Neural cell (in vitro differentiated cells): ENCODE data around the gene NT5DC3. TPM values are rescaled to one million over a fixed set of nuclear protein-coding genes. Genes with fewer than 3 reads are reported as not detected.

ENCODE experiments used
- H2AFZ ChIP-seq: fragments of 200-600, 300-800 bp; sonication (generic), shearing (Covaris generic); 2 replicates; pipeline ENCODE4 v1.6.0; 2014; ENCODE audit warnings: low read depth, mild to moderate bottlenecking, antibody characterized with exemption, low read length, moderate library complexity
- H3F3A ChIP-seq: fragments of 200-600 bp; shearing (Covaris generic); 2 replicates; pipeline ENCODE4 v1.6.1; 2016; ENCODE audit warnings: mild to moderate bottlenecking, moderate library complexity, mixed read lengths, antibody characterized with exemption, low read length; ENCODE audit not compliant: insufficient read depth, poor library complexity, severe bottlenecking
- H3K27ac ChIP-seq: fragments of 200-600, 300-800 bp; sonication (generic), shearing (Covaris generic); 2 replicates; pipeline ENCODE4 v1.5.1; 2014; ENCODE audit warnings: mild to moderate bottlenecking, low read length, moderate library complexity
- H3K27me3 ChIP-seq: fragments of 300-800, 200-600 bp; sonication (generic), shearing (Covaris generic); 2 replicates; pipeline ENCODE4 v1.6.0; 2014; ENCODE audit warnings: mild to moderate bottlenecking, low read depth, low read length, moderate library complexity; ENCODE audit not compliant: insufficient read depth
- H3K36me3 ChIP-seq: fragments of 300-800, 200-600 bp; sonication (generic), shearing (Covaris generic); 2 replicates; pipeline ENCODE4 v1.5.1; 2014; ENCODE audit warnings: mild to moderate bottlenecking, antibody characterized with exemption, low read length, moderate library complexity; ENCODE audit not compliant: insufficient read depth
- H3K4me2 ChIP-seq: fragments of 300-800, 200-600 bp; sonication (generic), shearing (Covaris generic); 2 replicates; pipeline ENCODE4 v1.6.0; 2014; ENCODE audit warnings: mild to moderate bottlenecking, low read length
- H3K4me3 ChIP-seq: fragments of 300-800, 200-600 bp; sonication (generic), shearing (Covaris generic); 2 replicates; pipeline ENCODE4 v1.5.1; 2014; ENCODE audit warnings: mild to moderate bottlenecking, low read length, moderate library complexity
- H3K79me2 ChIP-seq: fragments of 200-600 bp; shearing (Covaris generic); replicated peaks from 2 replicates; pipeline ENCODE4 v1.6.0; 2014; ENCODE audit warnings: mild to moderate bottlenecking, low read length, moderate library complexity; ENCODE audit not compliant: insufficient read depth
- H3K9ac ChIP-seq: fragments of 300-800, 200-600 bp; sonication (generic), shearing (Covaris generic); 2 replicates; pipeline ENCODE4 v1.6.1; 2016; ENCODE audit warnings: mild to moderate bottlenecking, low read length, mixed read lengths
- H3K9me2 ChIP-seq: fragments of 200-600 bp; shearing (Covaris generic); 2 replicates; pipeline ENCODE4 v1.6.1; 2016; ENCODE audit warnings: mild to moderate bottlenecking, low read length, mixed read lengths; ENCODE audit not compliant: insufficient read depth
- H3K9me3 ChIP-seq: fragments of 200-600, 300-800 bp; sonication (generic), shearing (Covaris generic); 2 replicates; pipeline ENCODE4 v1.6.1; 2016; ENCODE audit warnings: mild to moderate bottlenecking, mixed run types, low read length, moderate library complexity, mixed read lengths
- H4K20me1 ChIP-seq: fragments of 200-600 bp; shearing (Covaris generic); 2 replicates; pipeline ENCODE4 v1.6.1; 2016; ENCODE audit warnings: mild to moderate bottlenecking, mixed run types; ENCODE audit not compliant: insufficient read depth
- EP300 ChIP-seq: fragments of 450-650 bp; conservative IDR thresholded peaks from 2 replicates; pipeline ENCODE4 v1.6.1; 2014; ENCODE audit warnings: antibody characterized with exemption, mild to moderate bottlenecking, moderate library complexity; ENCODE audit not compliant: poor library complexity, severe bottlenecking
- EZH2 ChIP-seq: fragments of 200-600, 300-800 bp; shearing (Covaris generic), sonication (generic); IDR thresholded peaks from 2 replicates; pipeline ENCODE4 v1.6.1; 2014; ENCODE audit warnings: antibody characterized with exemption, low read length, borderline replicate concordance, mild to moderate bottlenecking; ENCODE audit not compliant: insufficient read depth, poor library complexity, severe bottlenecking
- MXI1 ChIP-seq: fragments of 450-650 bp; conservative IDR thresholded peaks from 2 replicates; pipeline ENCODE4 v1.6.1; 2014; ENCODE audit warnings: antibody characterized with exemption, mild to moderate bottlenecking; ENCODE audit not compliant: poor library complexity, severe bottlenecking
- POLR2AphosphoS5 ChIP-seq: IDR thresholded peaks from 2 replicates; pipeline ENCODE4 v1.6.1; 2012
- RAD21 ChIP-seq: fragments of 450-650 bp; conservative IDR thresholded peaks from 2 replicates; pipeline ENCODE4 v1.6.1; 2014; ENCODE audit warnings: antibody characterized with exemption, mild to moderate bottlenecking, moderate library complexity
- SMC3 ChIP-seq: fragments of 450-650 bp; conservative IDR thresholded peaks from 2 replicates; pipeline ENCODE4 v1.6.1; 2014; ENCODE audit warnings: antibody characterized with exemption, mild to moderate bottlenecking, moderate library complexity; ENCODE audit not compliant: poor library complexity
- TAF1 ChIP-seq: IDR thresholded peaks from 2 replicates; pipeline ENCODE4 v1.6.1; 2012; ENCODE audit warnings: low read depth
- polyA plus RNA-seq: library from polyadenylated mRNA; depleted of rRNA; stranded (reverse); fragments of >200 nt; gene quantifications from 2 replicates; pipeline ENCODE4 v1.2.3, GENCODE V29; 2014
- TF ChIP-seq, protein P1 (sequence below): IDR thresholded peaks from 2 replicates; pipeline ENCODE4 v1.6.1; 2012; ENCODE audit warnings: borderline replicate concordance
- TF ChIP-seq, protein P2 (sequence below): fragments of 450-650 bp; IDR thresholded peaks from 2 replicates; pipeline ENCODE4 v1.5.1; 2014; ENCODE audit warnings: antibody characterized with exemption, mild to moderate bottlenecking, moderate library complexity; ENCODE audit not compliant: poor library complexity, severe bottlenecking

The NT5DC3 gene
- polyA plus RNA-seq, 1 donor from 2014 or later = 4.0 TPM

DNA sequence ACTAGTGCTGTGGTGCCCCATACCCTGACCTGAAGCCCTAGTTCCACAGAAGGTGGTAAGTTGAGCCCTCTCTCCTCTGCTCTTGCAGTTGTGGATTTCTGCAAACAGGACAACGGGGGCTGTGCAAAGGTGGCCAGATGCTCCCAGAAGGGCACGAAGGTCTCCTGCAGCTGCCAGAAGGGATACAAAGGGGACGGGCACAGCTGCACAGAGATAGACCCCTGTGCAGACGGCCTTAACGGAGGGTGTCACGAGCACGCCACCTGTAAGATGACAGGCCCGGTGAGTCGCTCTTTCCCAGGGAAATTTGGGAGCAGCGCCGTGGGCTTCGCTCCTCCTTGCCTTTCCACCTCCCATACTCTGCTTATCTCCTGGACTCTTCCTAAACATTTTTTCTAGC, 92.2 kb downstream of the NT5DC3 start:
- no peak overlapping the region for H3K4me3 ChIP-seq
- H3K9me2 ChIP-seq = no peaks in the 10 kb centered on the region
- H2AFZ ChIP-seq = no peak overlapping the region
- no peaks in the 10 kb centered on the region for H3K36me3 ChIP-seq
- H3F3A ChIP-seq = no peaks in the 10 kb centered on the region
- no peaks in the 10 kb centered on the region for H4K20me1 ChIP-seq
- H3K4me2 ChIP-seq = no peak overlapping the region
- H3K9ac ChIP-seq = no peak overlapping the region
- no peaks in the 10 kb centered on the region for H3K27me3 ChIP-seq
- H3K79me2 ChIP-seq = no peaks in the 10 kb centered on the region
- TF ChIP-seq SMC3 = no peak
- no peak for TF ChIP-seq EP300
- TF ChIP-seq, protein P1, sequence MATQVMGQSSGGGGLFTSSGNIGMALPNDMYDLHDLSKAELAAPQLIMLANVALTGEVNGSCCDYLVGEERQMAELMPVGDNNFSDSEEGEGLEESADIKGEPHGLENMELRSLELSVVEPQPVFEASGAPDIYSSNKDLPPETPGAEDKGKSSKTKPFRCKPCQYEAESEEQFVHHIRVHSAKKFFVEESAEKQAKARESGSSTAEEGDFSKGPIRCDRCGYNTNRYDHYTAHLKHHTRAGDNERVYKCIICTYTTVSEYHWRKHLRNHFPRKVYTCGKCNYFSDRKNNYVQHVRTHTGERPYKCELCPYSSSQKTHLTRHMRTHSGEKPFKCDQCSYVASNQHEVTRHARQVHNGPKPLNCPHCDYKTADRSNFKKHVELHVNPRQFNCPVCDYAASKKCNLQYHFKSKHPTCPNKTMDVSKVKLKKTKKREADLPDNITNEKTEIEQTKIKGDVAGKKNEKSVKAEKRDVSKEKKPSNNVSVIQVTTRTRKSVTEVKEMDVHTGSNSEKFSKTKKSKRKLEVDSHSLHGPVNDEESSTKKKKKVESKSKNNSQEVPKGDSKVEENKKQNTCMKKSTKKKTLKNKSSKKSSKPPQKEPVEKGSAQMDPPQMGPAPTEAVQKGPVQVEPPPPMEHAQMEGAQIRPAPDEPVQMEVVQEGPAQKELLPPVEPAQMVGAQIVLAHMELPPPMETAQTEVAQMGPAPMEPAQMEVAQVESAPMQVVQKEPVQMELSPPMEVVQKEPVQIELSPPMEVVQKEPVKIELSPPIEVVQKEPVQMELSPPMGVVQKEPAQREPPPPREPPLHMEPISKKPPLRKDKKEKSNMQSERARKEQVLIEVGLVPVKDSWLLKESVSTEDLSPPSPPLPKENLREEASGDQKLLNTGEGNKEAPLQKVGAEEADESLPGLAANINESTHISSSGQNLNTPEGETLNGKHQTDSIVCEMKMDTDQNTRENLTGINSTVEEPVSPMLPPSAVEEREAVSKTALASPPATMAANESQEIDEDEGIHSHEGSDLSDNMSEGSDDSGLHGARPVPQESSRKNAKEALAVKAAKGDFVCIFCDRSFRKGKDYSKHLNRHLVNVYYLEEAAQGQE = no peak
- no peak for TF ChIP-seq RAD21
- no peak for TF ChIP-seq TAF1
- TF ChIP-seq EZH2 = no peak
- no peak for TF ChIP-seq POLR2AphosphoS5
- TF ChIP-seq, protein P2, sequence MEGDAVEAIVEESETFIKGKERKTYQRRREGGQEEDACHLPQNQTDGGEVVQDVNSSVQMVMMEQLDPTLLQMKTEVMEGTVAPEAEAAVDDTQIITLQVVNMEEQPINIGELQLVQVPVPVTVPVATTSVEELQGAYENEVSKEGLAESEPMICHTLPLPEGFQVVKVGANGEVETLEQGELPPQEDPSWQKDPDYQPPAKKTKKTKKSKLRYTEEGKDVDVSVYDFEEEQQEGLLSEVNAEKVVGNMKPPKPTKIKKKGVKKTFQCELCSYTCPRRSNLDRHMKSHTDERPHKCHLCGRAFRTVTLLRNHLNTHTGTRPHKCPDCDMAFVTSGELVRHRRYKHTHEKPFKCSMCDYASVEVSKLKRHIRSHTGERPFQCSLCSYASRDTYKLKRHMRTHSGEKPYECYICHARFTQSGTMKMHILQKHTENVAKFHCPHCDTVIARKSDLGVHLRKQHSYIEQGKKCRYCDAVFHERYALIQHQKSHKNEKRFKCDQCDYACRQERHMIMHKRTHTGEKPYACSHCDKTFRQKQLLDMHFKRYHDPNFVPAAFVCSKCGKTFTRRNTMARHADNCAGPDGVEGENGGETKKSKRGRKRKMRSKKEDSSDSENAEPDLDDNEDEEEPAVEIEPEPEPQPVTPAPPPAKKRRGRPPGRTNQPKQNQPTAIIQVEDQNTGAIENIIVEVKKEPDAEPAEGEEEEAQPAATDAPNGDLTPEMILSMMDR = no peak
- no peak for TF ChIP-seq MXI1
- H3K9me3 ChIP-seq = no peaks in the 10 kb centered on the region
- H3K27ac ChIP-seq = no peak overlapping the region

DNA sequence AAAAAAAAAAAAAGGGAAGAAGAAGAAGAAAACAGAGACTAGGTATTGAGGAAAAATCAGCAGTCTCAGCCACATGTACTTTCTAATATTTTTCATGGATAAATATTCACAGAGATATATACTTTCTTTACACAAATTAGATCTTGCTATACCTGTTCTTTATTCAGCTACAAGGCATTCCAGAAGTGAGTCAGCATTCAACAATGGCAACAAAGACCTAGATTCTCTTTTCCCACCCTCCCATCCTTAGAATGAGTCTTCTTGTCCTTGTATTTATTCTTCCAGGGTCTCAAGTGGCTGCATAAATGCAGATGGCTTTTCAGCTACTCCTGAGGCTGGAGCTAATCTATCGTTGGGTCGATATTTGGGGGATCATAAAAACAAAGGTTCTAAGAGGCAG, 93.0 kb downstream of the NT5DC3 start:
- H3K4me3 ChIP-seq = no peak overlapping the region
- no peaks in the 10 kb centered on the region for H3K79me2 ChIP-seq
- no peaks in the 10 kb centered on the region for H3K9me3 ChIP-seq
- H3K9me2 ChIP-seq = no peaks in the 10 kb centered on the region
- H3F3A ChIP-seq = no peaks in the 10 kb centered on the region
- TF ChIP-seq, protein P1 = no peak
- no peak for TF ChIP-seq POLR2AphosphoS5
- no peak for TF ChIP-seq EZH2
- no peak for TF ChIP-seq TAF1
- no peak for TF ChIP-seq SMC3
- no peak for TF ChIP-seq MXI1
- TF ChIP-seq, protein P2 = no peak
- TF ChIP-seq RAD21 = no peak
- no peak for TF ChIP-seq EP300
- H3K36me3 ChIP-seq = no peaks in the 10 kb centered on the region
- H3K9ac ChIP-seq = no peak overlapping the region
- no peaks in the 10 kb centered on the region for H3K27me3 ChIP-seq
- no peak overlapping the region for H3K27ac ChIP-seq
- H2AFZ ChIP-seq = no peak overlapping the region
- H3K4me2 ChIP-seq = no peak overlapping the region
- no peaks in the 10 kb centered on the region for H4K20me1 ChIP-seq
